NCI-H526 treated with DMSO at 0.1 percent for 48 hours (cell line): ENCODE data around the gene CCDC183.
"Not testable (repeated sequence)": the region's sequence is repeated elsewhere in the genome, so short reads cannot be mapped to it uniquely, and the experiment has no call there.

Experiments used
- DNase-seq: peaks from one replicate; lab custom pipeline; 2025; lab: John Stamatoyannopoulos, UW

The CCDC183 gene

DNA sequence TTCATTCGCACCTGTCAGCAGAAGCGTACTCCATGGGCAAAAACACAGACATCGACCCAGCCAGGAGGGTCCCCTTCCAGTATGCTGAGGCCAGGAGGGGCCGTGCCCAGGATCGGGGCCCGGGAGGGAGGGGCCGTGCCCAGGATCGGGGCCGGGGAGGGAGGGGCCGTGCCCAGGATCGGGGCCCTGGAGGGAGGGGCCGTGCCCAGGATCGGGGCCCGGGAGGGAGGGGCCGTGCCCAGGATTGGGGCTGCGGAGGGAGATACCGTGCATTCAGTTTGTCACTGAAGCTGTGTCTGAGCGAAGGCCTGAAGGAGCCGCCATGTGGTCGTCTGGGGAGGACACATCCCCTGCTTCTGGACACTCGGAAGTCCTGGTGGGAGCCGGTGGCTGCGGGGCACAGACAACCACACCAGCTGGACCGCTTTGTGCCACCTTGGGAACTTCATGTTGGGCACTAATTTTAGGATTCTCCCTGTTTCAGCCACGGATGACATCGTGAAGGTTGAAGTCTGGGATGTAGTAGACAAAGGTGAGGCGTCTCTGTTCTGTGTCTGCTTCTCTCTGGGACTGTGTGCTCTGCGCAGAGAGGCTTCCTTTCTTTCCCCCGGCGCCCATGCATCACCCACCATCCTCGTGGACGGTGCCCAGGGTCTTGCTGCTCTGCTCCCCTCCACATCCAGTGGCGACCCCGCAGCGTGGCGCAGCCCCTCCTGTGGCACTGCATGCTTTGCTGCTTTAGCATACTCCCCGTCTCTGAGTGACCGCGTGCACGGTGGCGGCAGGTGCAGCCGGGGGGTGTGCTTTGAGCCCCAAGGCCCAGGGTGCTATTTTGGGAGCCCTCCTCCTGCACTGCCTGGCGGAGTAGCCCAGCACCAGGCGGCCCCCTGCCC lies 29.4 kb downstream of the CCDC183 start:
- DNase-seq, result no peak

DNA sequence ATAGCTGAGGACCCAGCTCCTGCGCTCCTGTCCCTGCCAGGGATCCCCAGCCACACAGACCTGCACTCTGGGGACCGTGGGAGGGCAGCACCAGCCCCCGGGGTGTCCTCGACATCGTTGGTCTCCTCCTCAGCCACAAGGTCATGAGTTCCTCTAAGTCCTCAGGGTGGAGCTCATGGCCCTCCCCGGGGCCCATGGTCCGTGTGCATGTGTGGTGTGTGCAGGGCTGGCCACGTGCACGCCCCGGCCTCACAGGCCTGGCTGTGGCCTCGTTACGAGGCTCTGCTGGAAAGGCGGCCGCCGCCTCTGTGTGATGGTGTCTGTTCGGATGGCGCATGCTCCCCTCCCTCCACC lies 30.0 kb downstream of the CCDC183 start:
- DNase-seq, result no peak

DNA sequence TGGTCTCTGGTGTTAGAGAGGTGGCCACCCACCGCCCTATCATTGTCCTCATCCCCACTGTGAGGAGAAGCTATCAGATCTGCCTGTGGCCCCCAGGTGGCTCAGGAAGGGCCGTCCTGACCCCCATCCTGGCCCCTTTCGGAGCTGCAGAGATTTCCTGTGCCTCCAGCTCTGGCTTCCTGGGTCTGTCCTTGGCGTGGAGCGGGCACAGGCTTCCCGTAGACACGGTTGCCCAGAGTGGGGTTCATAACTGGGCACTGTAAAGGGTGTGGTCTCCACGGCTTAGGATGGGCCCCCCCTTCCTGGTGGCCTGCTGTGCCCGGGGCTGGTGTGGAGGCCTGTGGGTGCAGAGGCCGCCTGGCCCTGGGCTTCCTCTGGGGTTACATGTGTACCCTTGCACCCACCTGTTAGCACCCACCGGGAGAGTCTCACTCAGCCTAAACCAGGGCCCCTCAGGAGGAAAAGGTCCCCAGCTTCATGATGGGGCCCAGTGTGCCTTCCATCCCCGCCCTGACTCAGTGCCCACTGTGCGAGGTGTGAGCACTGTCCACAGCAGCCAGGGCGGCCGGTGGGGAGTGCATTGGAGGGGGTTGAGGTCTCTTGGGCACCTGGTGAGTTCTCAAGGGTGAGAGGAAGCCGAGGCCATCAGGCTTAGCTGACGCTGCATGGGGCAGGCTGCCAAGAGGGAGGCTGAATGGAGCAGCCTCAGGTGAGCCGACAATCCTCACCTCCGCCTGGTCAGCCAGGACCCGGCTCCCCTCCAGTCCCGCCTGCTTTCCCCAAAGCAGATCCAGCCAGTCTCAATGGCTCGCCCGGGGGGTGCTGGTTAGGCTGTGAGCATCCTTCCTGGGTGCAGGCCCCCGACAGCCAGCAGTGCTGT lies 30.8 kb downstream of the CCDC183 start:
- DNase-seq, result no peak

- no peak for DNase-seq
Measured at GRCh38 chr9:136827794-136828473, 31.8 kb downstream of the CCDC183 start.

- DNase-seq, result no peak
Measured at GRCh38 chr9:136828474-136829140, 32.5 kb downstream of the CCDC183 start.

GRCh38 chr9:136829412-136829811 lies 33.3 kb downstream of the CCDC183 start:
- no peak for DNase-seq

GRCh38 chr9:136829981-136830885 lies 34.1 kb downstream of the CCDC183 start:
- DNase-seq, result no peak

DNA sequence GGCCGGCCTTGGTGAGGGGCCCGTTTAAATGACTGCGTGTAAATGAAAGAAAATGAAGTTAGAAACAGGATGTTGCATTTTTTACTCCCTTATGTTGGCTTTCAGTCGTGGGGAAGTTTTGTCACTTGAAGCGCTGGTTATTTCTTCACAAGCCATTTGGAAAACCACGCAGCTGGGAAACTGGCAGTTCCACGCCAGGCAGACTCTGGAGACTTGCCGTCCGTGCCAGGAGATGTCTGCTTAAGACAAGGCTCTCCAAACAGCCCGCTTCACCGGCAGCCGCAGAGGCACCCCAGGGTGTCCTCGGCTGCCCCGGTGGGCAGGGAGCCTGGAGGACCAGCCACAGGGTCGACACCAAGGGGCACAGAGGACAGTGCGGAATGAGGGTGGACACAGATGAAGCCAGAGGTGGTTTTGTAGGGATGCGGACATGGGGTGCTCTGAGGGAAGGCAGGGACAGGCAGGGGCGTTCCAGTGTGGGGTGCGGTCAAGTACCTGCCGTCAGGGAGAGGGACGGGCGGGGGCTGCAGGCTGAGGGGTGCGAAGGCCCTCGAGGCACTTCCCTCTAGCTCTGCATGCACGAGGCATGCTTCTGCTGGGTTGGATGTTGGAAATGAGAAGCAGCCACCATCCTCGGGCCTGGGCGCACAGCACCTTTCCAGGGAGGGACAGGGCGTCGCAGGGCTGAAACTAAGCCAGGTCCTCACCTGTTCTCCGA lies 35.0 kb downstream of the CCDC183 start:
- no peak for DNase-seq

GRCh38 chr9:136831720-136832104 lies 35.6 kb downstream of the CCDC183 start:
- DNase-seq, result no peak

- no peak for DNase-seq
Measured at GRCh38 chr9:136832581-136832980, 36.4 kb downstream of the CCDC183 start.

- not testable (repeated sequence) for DNase-seq
Measured at GRCh38 chr9:136833381-136834048, 37.4 kb downstream of the CCDC183 start.

- no peak for DNase-seq
Measured at GRCh38 chr9:136835162-136835931, 39.2 kb downstream of the CCDC183 start.

GRCh38 chr9:136835932-136836904 lies 40.1 kb downstream of the CCDC183 start:
- no peak for DNase-seq

- no peak for DNase-seq
Measured at GRCh38 chr9:136837146-136837855, 41.2 kb downstream of the CCDC183 start.

- not testable (repeated sequence) for DNase-seq
Measured at GRCh38 chr9:136837856-136838277, 41.7 kb downstream of the CCDC183 start.

DNA sequence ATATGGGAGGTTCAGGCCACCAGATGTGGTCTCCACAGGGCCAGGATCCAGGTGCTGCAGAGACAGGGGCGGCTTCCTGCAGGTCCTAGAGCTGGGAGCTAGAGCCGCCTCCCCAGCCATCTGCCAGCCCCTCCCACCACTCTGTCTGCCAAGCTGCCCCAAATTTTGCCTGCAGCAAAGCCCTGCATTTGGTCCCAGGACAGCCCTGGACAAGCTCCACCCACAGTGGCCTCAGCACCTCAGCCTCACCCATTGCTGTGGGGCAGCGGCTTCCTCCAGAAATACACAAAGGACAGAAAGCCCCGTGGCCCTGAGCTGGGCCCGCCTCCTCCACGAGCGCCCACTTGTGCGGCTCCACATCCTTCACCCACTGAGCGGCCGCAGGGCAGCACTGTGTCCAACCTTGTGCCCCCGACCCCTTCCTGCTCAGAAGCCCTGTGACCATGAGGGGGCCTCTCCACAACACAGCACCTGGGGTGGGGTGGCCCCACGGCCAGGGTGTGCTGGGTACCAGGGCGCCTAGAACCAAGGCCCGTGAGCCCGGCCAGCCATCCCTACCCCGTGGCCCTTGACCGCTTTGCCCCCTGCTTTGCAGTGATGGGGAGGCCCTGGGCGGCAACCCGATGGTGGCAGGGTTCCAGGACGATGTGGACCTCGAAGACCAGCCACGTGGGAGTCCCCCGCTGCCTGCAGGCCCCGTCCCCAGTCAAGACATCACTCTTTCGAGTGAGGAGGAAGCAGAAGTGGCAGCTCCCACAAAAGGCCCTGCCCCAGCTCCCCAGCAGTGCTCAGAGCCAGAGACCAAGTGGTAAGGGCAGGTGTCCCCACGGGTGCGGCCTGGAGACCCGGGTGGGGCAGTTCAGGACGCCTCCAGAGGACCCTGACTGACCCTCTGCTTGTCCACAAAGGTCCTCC lies 42.4 kb downstream of the CCDC183 start:
- DNase-seq, result no peak
